HG02623 (cell line): ENCODE data around the gene YRDC.

Experiments used
- ATAC-seq: cut with Tn5 transposase; IDR thresholded peaks from one replicate; pipeline ENCODE4 v1.9.1; 2021; ENCODE audit warnings: moderate library complexity; ENCODE audit not compliant: unreplicated experiment

YRDC gene

GRCh38 chr1:37807555-37808368 is at the start of gene YRDC, which contains the start of gene C1orf122:
Gene YRDC (minus strand): TSS chr1:37808208. CDS start chr1:37808180, 28 bp downstream.
Gene C1orf122 (plus strand): TSS chr1:37807790. CDS start chr1:37808405, 615 bp downstream.
- peak; percentile 80 for ATAC-seq

GRCh38 chr1:37854406-37854805 is 46.4 kb upstream of the YRDC start:
- ATAC-seq, result no peak

GRCh38 chr1:37853157-37853556 is 45.1 kb upstream of the YRDC start:
- no peak for ATAC-seq

GRCh38 chr1:37851782-37852210 is 43.8 kb upstream of the YRDC start:
- no peak for ATAC-seq

GRCh38 chr1:37851262-37851661 is 43.3 kb upstream of the YRDC start:
- ATAC-seq, result no peak

- ATAC-seq, result no peak
Observed at GRCh38 chr1:37850352-37850955, 42.4 kb upstream of the YRDC start.

GRCh38 chr1:37849480-37849879 is 41.5 kb upstream of the YRDC start:
- ATAC-seq, result no peak

- ATAC-seq, result no peak
Observed at GRCh38 chr1:37846647-37847339, 38.8 kb upstream of the YRDC start.

GRCh38 chr1:37845786-37846185 is 37.8 kb upstream of the YRDC start:
- ATAC-seq, result no peak

GRCh38 chr1:37845049-37845646 is 37.1 kb upstream of the YRDC start:
- no peak for ATAC-seq

GRCh38 chr1:37844536-37844935 is 36.5 kb upstream of the YRDC start:
- ATAC-seq, result no peak

GRCh38 chr1:37841652-37842051 is 33.6 kb upstream of the YRDC start:
- no peak for ATAC-seq

GRCh38 chr1:37840711-37841110 is 32.7 kb upstream of the YRDC start:
- ATAC-seq, result no peak

- no peak for ATAC-seq
Observed at GRCh38 chr1:37839676-37840075, 31.7 kb upstream of the YRDC start.

- ATAC-seq, result no peak
Observed at GRCh38 chr1:37836788-37837187, 28.8 kb upstream of the YRDC start.

- ATAC-seq, result no peak
Observed at GRCh38 chr1:37831809-37832208, 23.8 kb upstream of the YRDC start.

GRCh38 chr1:37831109-37831508 is 23.1 kb upstream of the YRDC start:
- ATAC-seq, result no peak

- no peak for ATAC-seq
Observed at GRCh38 chr1:37828410-37829074, 20.5 kb upstream of the YRDC start.

- no peak for ATAC-seq
Observed at GRCh38 chr1:37825506-37825905, 17.5 kb upstream of the YRDC start.

- no peak for ATAC-seq
Observed at GRCh38 chr1:37824001-37824400, 16.0 kb upstream of the YRDC start.
